Effector memory CD8-positive, alpha-beta T cell (primary cell): Measurements from ENCODE around the gene HDHD2.
"Not testable (repeated sequence)": the region's sequence is repeated elsewhere in the genome, so short reads cannot be mapped to it uniquely, and the experiment has no call there.

Source experiments
- ATAC-seq: fragments of 150-1000 bp; cut with Tn5 transposase; replicated peaks from 2 replicates; pipeline ENCODE4 v1.10.0; 2021; ENCODE audit warnings: mild to moderate bottlenecking, moderate library complexity
- DNase-seq, 3 experiments: peaks; one replicate each; pipeline ENCODE4 v3.0.0; 2021
- H3K27ac Mint-ChIP-seq, 2 donors: one replicate each; pipeline ENCODE4 v1.8.0; 2022; ENCODE audit warnings: mild to moderate bottlenecking in 2 of 2, mixed read lengths in 2 of 2, moderate library complexity in 2 of 2
- H3K27me3 Mint-ChIP-seq, 2 donors: one replicate each; pipeline ENCODE4 v1.8.0; 2022; ENCODE audit warnings: mixed read lengths in 2 of 2
- H3K36me3 Mint-ChIP-seq: one replicate; pipeline ENCODE4 v1.8.0; 2022; ENCODE audit warnings: mild to moderate bottlenecking, moderate library complexity, mixed read lengths; ENCODE audit not compliant: insufficient read depth
- H3K4me1 Mint-ChIP-seq, 2 donors: one replicate each; pipeline ENCODE4 v1.8.0; 2022; ENCODE audit warnings: low read depth in 2 of 2, mixed read lengths in 2 of 2
- H3K4me3 Mint-ChIP-seq, 2 donors: one replicate each; pipeline ENCODE4 v1.8.0; 2022; ENCODE audit warnings: mild to moderate bottlenecking in 2 of 2, mixed read lengths in 2 of 2, moderate library complexity in 2 of 2
- H3K9me3 Mint-ChIP-seq, 2 donors: one replicate each; pipeline ENCODE4 v1.8.0; 2022; ENCODE audit warnings: mixed read lengths in 2 of 2

Gene HDHD2

DNA sequence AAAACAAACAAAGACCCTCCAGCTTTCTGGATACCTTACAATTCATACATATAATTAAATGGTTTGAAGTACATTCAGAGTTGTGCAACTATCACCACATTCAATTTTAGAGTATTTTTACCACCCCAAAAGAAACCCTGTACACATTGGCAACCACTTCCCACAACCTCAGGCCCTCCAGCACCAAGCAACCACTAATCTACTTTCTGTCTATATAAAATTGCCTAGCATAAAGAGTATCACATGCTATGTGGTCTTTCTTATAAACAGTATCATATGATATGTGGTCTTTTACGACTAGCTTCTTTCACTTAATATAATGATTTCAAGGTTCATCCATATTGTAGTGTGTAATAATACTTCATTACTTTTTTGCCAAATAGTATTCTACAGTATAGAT lies 18.6 kb upstream of the HDHD2 start:
- DNase-seq (no peak), ATAC-seq (peak; percentile 71)
- Mint-ChIP-seq H3K36me3 (peaks cover 7% of the 10 kb centered on the region), H3K27me3 (no peaks in the 10 kb centered on the region), H3K4me1 (peaks cover 7 to 34% of the 10 kb centered on the region in 2 donors), H3K4me3 (no peak overlapping the region), H3K9me3 (no peaks in the 10 kb centered on the region), H3K27ac (no peak overlapping the region)

DNA sequence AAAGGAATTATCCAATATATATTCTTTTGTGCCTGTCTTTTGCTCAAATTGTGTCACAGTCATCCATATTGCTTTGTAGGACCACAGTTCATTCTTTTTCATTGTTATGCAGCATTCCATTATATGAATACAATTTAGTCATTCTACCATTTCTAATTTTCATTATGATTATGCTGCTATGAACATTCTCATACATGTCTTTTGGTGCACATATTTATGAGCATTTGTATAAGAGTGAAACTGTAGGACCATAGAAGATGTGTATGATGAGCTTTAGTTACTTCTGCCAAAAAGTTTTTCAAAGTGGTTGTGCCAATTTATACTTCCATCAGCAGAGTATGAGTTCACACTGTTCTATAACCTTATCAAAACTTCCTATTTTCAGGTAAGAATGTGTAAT lies 18.2 kb upstream of the HDHD2 start:
- Mint-ChIP-seq H3K4me1 (peaks cover 7 to 37% of the 10 kb centered on the region in 2 donors), H3K9me3 (no peaks in the 10 kb centered on the region), H3K4me3 (no peak overlapping the region), H3K27me3 (no peaks in the 10 kb centered on the region), H3K36me3 (peaks cover 7% of the 10 kb centered on the region), H3K27ac (no peak overlapping the region)
- no peak for ATAC-seq
- DNase-seq: no peak

DNA sequence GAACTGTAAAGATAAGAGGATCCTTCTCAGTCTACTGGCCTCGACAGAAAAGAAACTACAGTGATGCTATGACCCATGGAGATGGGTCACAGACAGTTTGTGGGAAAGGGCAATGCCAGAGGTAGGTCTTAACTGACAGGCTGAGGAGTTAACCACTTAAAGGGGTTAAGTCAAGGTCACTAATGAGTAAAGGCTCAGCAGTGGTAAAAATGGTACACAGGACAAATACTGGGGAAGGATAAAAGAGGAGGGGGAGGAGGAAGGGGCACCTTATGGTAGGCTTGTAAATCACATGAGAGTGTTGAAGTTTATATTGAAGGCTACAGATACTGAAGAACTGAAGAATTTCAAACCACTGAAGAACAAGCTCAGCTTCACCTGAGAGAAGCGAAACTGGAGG lies 16.0 kb upstream of the HDHD2 start:
- Mint-ChIP-seq H3K9me3 (no peaks in the 10 kb centered on the region), H3K36me3 (peaks cover 7% of the 10 kb centered on the region), H3K4me3 (no peak overlapping the region), H3K27me3 (no peaks in the 10 kb centered on the region), H3K4me1 (peaks cover 10 to 44% of the 10 kb centered on the region in 2 donors), H3K27ac (no peak overlapping the region)
- no peak for DNase-seq
- no peak for ATAC-seq

DNA sequence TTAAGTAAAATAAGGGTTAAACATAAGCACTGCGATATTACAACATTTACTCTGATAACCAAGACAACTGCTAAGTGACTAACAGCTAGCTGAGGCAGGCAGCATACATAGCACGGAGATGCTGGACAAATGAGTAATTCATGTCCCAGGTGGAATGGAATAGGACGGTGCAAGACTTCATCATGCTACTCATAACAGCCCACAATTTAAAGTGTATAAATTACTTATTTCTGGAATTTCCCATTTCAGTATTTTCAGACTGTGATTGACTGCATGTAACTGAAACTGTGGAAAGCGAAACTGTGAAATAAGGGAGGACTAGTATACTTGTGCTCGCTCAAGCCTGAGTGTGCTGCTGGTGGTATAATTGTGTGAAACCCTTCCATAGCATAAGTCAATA lies 12.9 kb upstream of the HDHD2 start:
- ATAC-seq (peak; percentile 53), DNase-seq (no peak)
- no peaks in the 10 kb centered on the region for H3K9me3 Mint-ChIP-seq
- peaks cover 6 to 40% of the 10 kb centered on the region in 2 donors for H3K4me1 Mint-ChIP-seq
- H3K27ac Mint-ChIP-seq: peak overlapping the region in 1 of 2 donors; percentile 38
- peaks cover 7% of the 10 kb centered on the region for H3K36me3 Mint-ChIP-seq
- no peaks in the 10 kb centered on the region for H3K27me3 Mint-ChIP-seq
- peak overlapping the region in 1 of 2 donors; percentile 19 for H3K4me3 Mint-ChIP-seq

DNA sequence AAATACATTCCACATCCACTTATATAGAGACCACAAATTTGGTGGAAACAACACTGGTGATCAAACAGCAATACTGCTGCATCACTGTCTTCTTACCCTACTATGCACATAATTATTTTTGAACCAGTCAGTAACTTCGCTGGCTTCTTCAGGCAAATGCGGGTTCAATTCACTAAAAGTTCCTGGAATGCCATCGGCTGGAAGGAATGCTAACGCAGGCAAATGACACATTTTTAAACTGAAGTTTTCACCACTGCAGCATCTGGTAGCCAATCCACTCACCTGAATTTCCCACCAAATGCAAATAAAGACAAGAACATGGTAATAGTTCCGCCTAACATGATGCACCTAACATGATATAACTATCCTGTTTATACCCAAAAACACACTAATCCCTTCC lies 10.0 kb upstream of the HDHD2 start:
- Mint-ChIP-seq H3K27ac (no peak overlapping the region), H3K27me3 (no peaks in the 10 kb centered on the region), H3K4me3 (no peak overlapping the region), H3K36me3 (peaks cover 16% of the 10 kb centered on the region), H3K9me3 (no peaks in the 10 kb centered on the region), H3K4me1 (peaks cover 6 to 35% of the 10 kb centered on the region in 2 donors)
- ATAC-seq (no peak), DNase-seq (no peak)

DNA sequence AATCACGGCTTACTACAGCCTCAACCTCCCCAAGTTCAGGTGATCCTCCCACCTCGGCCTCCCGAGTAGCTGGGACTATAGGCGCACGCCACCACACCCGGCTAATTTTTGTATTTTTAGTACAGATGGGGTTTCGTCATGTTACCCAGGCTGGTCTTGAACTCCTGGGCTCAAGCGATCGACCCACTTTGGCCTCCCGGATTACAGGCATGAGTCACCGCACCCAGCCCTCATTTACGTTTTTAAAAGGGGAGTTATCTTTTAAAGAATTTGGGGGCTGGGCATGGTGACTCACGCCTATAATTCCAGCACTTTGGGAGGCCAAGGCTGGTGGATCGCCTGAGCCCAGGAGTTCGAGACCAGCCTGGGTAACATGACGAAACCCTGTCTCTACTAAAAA lies 8.1 kb upstream of the HDHD2 start:
- not testable (repeated sequence) for H3K9me3 Mint-ChIP-seq, ATAC-seq, H3K27ac Mint-ChIP-seq, DNase-seq, H3K4me3 Mint-ChIP-seq, H3K27me3 Mint-ChIP-seq, H3K36me3 Mint-ChIP-seq
- H3K4me1 Mint-ChIP-seq: peaks cover 4 to 21% of the 10 kb centered on the region in 2 donors

DNA sequence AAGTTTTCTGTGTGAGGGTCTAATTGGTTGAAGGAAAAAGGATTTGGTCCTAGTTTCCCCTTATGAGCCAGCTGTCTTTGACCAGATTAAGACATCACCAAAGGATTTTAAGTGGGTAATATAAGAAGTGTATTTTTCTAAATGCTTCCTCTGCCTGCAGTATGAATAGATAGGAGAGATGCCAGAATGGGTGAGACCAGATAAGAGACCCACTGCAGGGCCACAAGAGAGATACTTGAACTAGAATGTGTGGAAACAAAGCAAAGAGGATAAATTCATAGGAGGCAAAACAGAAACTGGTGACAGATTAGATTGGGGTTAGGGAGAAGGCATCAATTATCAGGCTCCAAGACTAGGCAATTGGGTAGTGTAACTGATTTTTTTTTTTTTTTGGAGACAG lies 1.1 kb upstream of the HDHD2 start:
- Mint-ChIP-seq H3K4me1 (peaks cover 35 to 38% of the 10 kb centered on the region in 2 donors), H3K27ac (peak overlapping the region; percentile 96 to 97), H3K4me3 (peak overlapping the region; percentile 91 to 96), H3K27me3 (no peaks in the 10 kb centered on the region), H3K36me3 (peaks cover 10% of the 10 kb centered on the region), H3K9me3 (no peaks in the 10 kb centered on the region)
- ATAC-seq (no peak), DNase-seq (no peak)

DNA sequence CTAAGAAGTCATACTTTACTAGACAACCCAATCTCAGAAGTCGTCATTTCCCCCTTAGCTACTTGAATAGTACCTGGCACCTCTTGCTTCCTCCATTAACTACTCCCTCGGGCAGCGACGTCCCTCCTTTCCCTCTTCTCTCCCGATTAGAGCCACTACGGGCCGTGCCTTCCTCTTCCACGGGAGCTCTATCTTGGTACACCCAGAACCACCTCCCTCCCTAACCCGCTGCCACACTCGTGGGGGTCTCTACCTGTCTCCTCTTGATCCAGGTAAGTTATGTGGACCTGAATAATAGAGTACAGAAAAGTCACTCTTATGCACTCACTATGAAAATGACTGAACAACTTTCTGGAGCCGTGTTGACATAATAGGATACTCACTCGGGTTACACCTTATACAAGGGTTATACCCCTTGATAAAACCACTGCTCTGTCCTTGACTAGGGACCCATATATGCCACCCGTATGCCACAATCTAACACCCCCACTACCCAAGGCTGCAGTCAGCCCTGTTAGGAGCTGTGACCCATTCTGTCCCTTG lies 595 bp upstream of the HDHD2 start:
- H3K4me3 Mint-ChIP-seq: peak overlapping the region; percentile 91 to 96
- no peaks in the 10 kb centered on the region for H3K27me3 Mint-ChIP-seq
- no peaks in the 10 kb centered on the region for H3K9me3 Mint-ChIP-seq
- peak; percentile 6 for ATAC-seq
- DNase-seq: no peak
- H3K27ac Mint-ChIP-seq: peak overlapping the region; percentile 96 to 97
- peaks cover 38 to 42% of the 10 kb centered on the region in 2 donors for H3K4me1 Mint-ChIP-seq
- H3K36me3 Mint-ChIP-seq: peaks cover 10% of the 10 kb centered on the region

DNA sequence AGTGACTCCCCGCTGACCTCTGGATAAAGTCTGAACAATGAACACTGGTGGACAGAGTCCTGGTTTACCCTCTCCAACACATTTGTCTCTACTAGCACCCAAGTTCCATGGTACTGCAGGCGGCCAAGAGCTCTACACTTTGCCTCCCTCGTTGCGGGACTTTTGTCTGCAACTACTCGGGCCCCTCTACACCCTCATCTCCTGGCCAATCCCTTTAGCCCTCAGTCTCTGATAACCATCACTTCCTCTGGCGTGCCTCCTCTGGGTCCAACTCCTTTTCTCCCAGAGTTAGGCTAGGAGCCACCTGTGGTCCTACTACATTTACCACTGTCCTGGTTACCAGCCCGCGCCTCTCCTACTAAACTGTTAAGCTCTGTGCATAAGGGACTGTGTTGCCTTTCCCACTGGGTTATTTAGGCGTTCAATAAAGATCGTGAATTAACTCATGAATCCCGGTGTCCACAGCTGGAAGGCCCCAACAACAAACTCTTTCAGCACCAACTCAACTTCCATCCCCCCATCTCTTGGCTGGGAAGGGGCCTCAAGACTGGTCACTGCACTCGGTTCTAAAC lies 757 bp downstream of the HDHD2 start:
- DNase-seq (no peak), ATAC-seq (no peak)
- no peaks in the 10 kb centered on the region for H3K27me3 Mint-ChIP-seq
- peaks cover 10% of the 10 kb centered on the region for H3K36me3 Mint-ChIP-seq
- peak overlapping the region; percentile 91 to 96 for H3K4me3 Mint-ChIP-seq
- H3K27ac Mint-ChIP-seq: peak overlapping the region; percentile 96 to 97
- no peaks in the 10 kb centered on the region for H3K9me3 Mint-ChIP-seq
- peaks cover 43 to 55% of the 10 kb centered on the region in 2 donors for H3K4me1 Mint-ChIP-seq

DNA sequence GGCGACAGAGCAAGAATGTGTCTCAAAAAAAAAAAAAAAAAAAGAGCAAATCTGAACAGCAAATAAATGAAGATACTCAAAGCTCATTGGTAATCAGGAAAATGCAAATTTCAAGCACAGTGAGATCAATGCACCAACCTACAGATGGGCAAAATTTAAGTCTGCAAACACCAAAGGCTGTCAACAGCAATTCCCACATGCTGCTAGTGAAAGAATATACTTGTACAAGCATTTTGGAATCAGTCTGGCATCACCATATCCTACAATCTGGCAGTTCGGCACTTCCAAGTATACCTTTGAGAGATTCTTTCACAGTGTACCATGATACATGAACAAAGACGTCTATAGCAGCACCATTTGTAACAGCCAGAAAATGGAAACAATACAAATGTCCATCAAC lies 4.1 kb downstream of the HDHD2 start:
- H3K9me3 Mint-ChIP-seq: no peaks in the 10 kb centered on the region
- H3K4me3 Mint-ChIP-seq: no peak overlapping the region
- peaks cover 39 to 64% of the 10 kb centered on the region in 2 donors for H3K4me1 Mint-ChIP-seq
- DNase-seq: no peak
- no peak overlapping the region for H3K27ac Mint-ChIP-seq
- peaks cover 10% of the 10 kb centered on the region for H3K36me3 Mint-ChIP-seq
- ATAC-seq: no peak
- no peaks in the 10 kb centered on the region for H3K27me3 Mint-ChIP-seq

DNA sequence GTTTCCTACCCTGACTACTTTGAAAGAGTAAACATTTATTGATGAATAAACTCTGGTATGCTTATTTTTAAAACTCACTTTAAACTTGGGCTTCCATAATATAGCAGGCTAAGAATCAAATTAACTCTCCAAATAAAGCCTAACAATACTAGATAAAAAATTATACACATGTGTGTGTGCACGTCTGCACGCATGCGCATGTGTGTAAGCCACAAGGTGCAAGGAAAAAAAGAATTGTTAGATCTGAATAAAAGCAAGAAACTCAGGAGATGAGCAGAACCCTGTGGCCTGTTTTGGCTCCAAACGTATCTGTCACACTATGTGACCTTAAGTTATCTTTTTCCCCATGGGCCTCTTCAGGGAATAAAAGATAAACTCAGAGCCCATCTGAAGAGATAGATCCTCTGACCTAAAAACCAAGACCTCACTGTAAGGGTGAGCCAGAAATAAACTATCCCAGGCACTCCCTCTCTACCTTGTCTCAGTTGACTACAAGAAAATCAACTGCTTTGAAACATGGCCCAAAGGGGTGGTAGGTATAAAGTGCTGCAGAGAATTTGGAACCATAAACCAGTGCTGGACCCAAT lies 6.3 kb downstream of the HDHD2 start:
- Mint-ChIP-seq H3K4me3 (no peak overlapping the region), H3K4me1 (peaks cover 22 to 47% of the 10 kb centered on the region in 2 donors), H3K27me3 (no peaks in the 10 kb centered on the region), H3K36me3 (no peaks in the 10 kb centered on the region), H3K9me3 (no peaks in the 10 kb centered on the region), H3K27ac (no peak overlapping the region)
- ATAC-seq (no peak), DNase-seq (no peak)

DNA sequence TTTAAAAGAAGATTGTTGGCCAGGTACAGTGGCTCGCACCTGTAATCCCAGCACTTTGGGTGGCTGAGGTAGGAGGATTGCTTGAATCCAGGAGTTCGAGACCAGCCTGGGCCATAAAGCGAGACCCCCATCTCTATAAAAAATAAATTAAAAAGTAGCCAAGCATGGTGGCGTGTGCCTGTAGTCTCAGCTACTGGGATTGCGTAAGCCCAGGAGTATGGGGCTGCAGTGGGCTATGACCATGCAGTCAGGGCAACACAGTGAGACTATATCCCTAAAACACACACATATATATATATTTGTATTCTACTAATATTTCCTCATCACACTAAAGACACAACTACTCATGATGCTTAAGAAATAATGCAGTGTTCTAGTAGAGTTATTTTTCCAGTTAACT lies 7.1 kb downstream of the HDHD2 start:
- H3K4me3 Mint-ChIP-seq: no peak overlapping the region

DNA sequence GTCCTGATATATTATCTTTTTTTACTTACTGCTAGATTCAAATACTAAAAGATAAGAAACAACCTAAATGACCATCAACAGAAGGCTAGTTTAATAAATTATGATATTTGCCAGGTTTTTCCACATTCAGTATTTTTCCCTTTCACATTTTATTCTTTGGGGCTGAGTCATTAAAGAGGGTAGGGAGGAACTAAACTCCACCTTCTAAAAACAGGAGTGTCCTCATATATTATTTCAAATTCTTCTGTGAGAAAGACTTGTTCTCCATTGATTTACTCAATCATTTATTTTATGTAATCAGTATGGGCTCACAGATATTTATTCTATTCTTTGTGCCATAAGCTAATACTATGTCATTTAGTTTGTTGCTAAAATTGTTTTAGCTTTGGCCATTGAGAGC lies 9.0 kb downstream of the HDHD2 start:
- DNase-seq: no peak
- peaks cover 7 to 36% of the 10 kb centered on the region in 2 donors for H3K4me1 Mint-ChIP-seq
- ATAC-seq: no peak
- H3K27me3 Mint-ChIP-seq: no peaks in the 10 kb centered on the region
- H3K36me3 Mint-ChIP-seq: peaks cover 6% of the 10 kb centered on the region
- H3K4me3 Mint-ChIP-seq: no peak overlapping the region
- H3K9me3 Mint-ChIP-seq: no peaks in the 10 kb centered on the region
- no peak overlapping the region for H3K27ac Mint-ChIP-seq

More for the DNA sequence above, 7.1 kb downstream of the HDHD2 start:
- Mint-ChIP-seq H3K9me3 (no peaks in the 10 kb centered on the region), H3K36me3 (no peaks in the 10 kb centered on the region), H3K27ac (no peak overlapping the region), H3K4me1 (peaks cover 15 to 44% of the 10 kb centered on the region in 2 donors), H3K27me3 (no peaks in the 10 kb centered on the region)
- ATAC-seq (no peak), DNase-seq (no peak)

DNA sequence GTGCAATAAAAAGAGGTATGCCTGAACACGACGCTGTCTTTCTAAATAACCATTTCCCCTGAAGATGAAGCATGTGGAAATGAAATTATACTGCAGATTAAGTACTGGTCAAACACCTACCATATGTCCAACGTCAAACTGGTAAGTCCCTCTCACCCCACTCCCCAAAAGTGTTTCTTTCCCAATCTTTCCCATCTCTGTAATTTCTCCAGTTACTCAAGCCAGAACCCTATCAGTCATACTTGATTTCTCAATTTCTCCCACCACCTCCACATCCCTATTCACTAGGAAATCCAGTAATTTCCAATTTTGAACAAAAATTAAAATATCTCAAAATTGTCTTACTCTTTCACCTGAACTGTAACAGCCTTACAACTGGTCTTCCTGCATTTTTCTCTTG lies 29.2 kb downstream of the HDHD2 start:
- ATAC-seq (no peak), DNase-seq (no peak)
- no peak overlapping the region for H3K4me3 Mint-ChIP-seq
- no peaks in the 10 kb centered on the region for H3K9me3 Mint-ChIP-seq
- H3K27me3 Mint-ChIP-seq: no peaks in the 10 kb centered on the region
- peak overlapping the region in 1 of 2 donors; percentile 2 for H3K27ac Mint-ChIP-seq
- H3K36me3 Mint-ChIP-seq: peaks cover 4% of the 10 kb centered on the region
- peaks cover 6 to 13% of the 10 kb centered on the region in 2 donors for H3K4me1 Mint-ChIP-seq
